Measurements from ENCODE around the gene MEGF11.
A peak's percentile ranks its signal among the peaks of the same experiment; 100 is the strongest.
"Not testable (repeated sequence)": the region's sequence is repeated elsewhere in the genome, so short reads cannot be mapped to it uniquely, and the experiment has no call there.

The MEGF11 gene

GRCh38 chr15:65909831-65910230 is 343.7 kb downstream of the MEGF11 start:
- no peak for DNase-seq

GRCh38 chr15:65908876-65909275 is 344.7 kb downstream of the MEGF11 start:
- DNase-seq = no peak

GRCh38 chr15:65907661-65908060 is 345.9 kb downstream of the MEGF11 start:
- no peak for DNase-seq

- DNase-seq = no peak
Measured at GRCh38 chr15:65906396-65906795, 347.2 kb downstream of the MEGF11 start.

- DNase-seq = no peak
Measured at GRCh38 chr15:65904301-65904700, 349.2 kb downstream of the MEGF11 start.

GRCh38 chr15:65903296-65904073 is 350.1 kb downstream of the MEGF11 start:
- DNase-seq = peak; percentile 21

GRCh38 chr15:65902373-65902772 is 351.2 kb downstream of the MEGF11 start:
- DNase-seq = no peak

GRCh38 chr15:65901836-65902235 is 351.7 kb downstream of the MEGF11 start:
- DNase-seq = no peak

GRCh38 chr15:65901336-65901735 is 352.2 kb downstream of the MEGF11 start:
- DNase-seq = no peak

GRCh38 chr15:65900488-65900887 is 353.1 kb downstream of the MEGF11 start:
- DNase-seq = no peak

GRCh38 chr15:65896236-65896635 is 357.3 kb downstream of the MEGF11 start:
- DNase-seq = no peak

GRCh38 chr15:65893060-65893459 is 360.5 kb downstream of the MEGF11 start:
- no peak for DNase-seq

GRCh38 chr15:65888981-65889380 is 364.6 kb downstream of the MEGF11 start:
- DNase-seq = no peak

GRCh38 chr15:65887565-65887964 is 366.0 kb downstream of the MEGF11 start:
- DNase-seq = no peak

GRCh38 chr15:65885668-65886218 is 367.8 kb downstream of the MEGF11 start:
- DNase-seq = no peak

GRCh38 chr15:65884511-65884910 is 369.0 kb downstream of the MEGF11 start:
- DNase-seq = no peak

- DNase-seq = no peak
Measured at GRCh38 chr15:65883571-65883970, 370.0 kb downstream of the MEGF11 start.

- no peak for DNase-seq
Measured at GRCh38 chr15:65881766-65882434, 371.6 kb downstream of the MEGF11 start.

GRCh38 chr15:65877749-65878148 is 375.8 kb downstream of the MEGF11 start:
- DNase-seq = no peak

- no peak for DNase-seq
Measured at GRCh38 chr15:65875458-65875857, 378.1 kb downstream of the MEGF11 start.

GRCh38 chr15:65873256-65873655 is 380.3 kb downstream of the MEGF11 start:
- DNase-seq = no peak

GRCh38 chr15:65872596-65872995 is 381.0 kb downstream of the MEGF11 start:
- peak; percentile 20 for DNase-seq

GRCh38 chr15:65871886-65872285 is 381.7 kb downstream of the MEGF11 start:
- not testable (repeated sequence) for DNase-seq

- DNase-seq = peak; percentile 36
Measured at GRCh38 chr15:65870889-65871533, 382.5 kb downstream of the MEGF11 start.
